GM18498 (cell line): ENCODE measurements around the gene SYPL1.

Experiments used
- ATAC-seq: cut with Tn5 transposase; IDR thresholded peaks from one replicate; pipeline ENCODE4 v1.9.1; 2021; ENCODE audit warnings: mild to moderate bottlenecking, moderate library complexity; ENCODE audit not compliant: unreplicated experiment

SYPL1 gene

GRCh38 chr7:106122713-106123112 lies 10.6 kb upstream of the SYPL1 start:
- ATAC-seq: no peak

- no peak for ATAC-seq
Observed at GRCh38 chr7:106121189-106121810, 9.2 kb upstream of the SYPL1 start.

- no peak for ATAC-seq
Observed at GRCh38 chr7:106120500-106120899, 8.4 kb upstream of the SYPL1 start.

DNA sequence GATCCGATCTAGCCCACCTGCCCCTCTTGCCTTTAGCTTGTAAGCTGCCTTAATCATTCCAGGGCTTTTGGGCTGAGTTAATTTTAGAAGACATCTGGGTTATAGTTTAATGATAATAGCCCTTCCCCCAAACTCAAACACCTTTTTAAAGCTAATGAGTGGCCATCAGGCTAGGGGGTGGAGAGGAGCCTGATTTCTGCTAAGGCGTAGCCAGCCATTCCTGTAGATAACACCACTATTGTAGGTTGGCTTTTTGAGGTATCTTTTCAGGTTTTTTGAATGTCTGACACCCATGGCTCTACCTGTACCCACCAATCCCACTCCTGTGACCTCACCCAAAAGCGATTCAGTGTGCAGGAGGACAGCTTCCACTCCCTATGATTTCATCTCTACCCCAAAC lies 7.6 kb upstream of the SYPL1 start:
- no peak for ATAC-seq

GRCh38 chr7:106117786-106118544 lies 5.9 kb upstream of the SYPL1 start:
- ATAC-seq: no peak

DNA sequence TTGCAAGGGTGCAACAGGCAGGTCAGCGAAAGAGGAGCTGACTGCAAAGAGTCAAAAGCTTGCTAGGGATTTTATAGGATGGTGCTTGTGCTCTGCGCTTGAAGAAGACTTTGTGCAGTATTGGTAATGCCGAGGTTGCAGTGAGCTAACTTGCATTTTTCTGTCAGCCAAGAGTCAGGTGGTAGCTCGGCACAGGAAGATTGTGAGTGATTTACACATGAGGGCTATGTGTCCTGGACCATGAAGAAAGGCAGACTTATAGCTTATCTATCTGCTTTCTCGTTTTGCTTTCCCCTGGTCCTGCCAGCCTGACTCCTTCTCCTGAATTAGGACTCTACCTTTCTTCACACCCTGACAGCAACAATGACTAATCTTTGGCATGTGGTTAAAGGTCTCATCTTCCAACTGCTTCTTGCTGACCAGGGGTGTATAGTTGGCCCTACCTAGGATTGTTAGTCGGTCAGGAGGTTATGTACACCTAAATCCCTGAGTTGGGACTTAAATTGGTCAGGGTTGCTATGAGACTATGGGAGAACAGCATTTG lies 4.1 kb upstream of the SYPL1 start:
- ATAC-seq: no peak

DNA sequence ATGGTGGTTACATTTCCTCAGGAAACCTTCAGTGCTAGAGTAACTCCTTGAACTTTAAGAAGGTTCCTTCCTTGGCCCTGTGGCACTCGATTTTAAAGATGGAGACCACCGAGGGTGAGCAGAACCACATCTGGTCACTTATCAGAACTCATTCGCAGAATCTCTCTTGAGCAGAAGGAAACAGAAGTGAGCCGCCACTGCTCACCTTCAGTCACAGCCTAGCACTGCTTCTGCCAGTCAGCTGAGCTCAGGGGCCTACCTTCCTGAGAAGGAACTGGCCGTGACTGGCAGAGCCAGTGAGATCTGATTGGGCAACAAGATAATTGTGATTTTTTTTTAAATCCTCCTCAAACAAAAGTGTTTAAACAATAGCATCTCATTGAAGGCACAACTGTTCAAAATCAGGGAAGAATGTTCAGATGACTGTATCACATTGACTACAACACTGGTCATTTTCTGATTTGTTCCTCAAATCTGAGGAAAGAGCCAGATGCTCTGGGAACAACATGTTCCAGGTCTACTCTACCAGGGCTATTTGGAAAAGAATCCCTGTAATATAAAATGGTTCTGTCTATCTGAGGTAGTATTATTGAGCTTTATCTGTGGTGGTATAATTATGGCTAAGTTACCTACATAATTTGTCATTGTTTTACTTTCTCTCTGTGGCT lies 2.7 kb upstream of the SYPL1 start:
- ATAC-seq: no peak

DNA sequence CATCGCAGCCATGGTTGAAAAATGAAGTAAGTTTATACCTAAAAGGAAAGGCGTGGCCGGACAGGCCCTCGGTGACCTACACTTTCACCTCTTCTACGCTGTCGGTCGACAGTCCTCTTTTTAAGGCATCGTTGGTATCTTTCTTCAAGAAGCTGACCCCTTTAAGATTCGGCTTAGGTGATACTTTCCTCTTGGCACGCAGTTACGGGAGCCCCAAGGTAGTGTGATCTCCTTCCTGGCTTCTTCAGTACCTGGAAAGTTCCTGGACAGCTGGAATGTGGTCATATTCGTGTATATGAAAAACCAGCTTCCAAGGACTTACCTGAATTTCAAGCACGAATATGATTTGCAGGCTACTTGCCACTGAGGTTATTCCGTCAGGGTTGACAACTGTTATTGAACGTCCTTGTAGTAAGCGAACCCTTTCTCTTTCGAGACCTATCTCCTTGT lies 885 bp upstream of the SYPL1 start:
- no peak for ATAC-seq

DNA sequence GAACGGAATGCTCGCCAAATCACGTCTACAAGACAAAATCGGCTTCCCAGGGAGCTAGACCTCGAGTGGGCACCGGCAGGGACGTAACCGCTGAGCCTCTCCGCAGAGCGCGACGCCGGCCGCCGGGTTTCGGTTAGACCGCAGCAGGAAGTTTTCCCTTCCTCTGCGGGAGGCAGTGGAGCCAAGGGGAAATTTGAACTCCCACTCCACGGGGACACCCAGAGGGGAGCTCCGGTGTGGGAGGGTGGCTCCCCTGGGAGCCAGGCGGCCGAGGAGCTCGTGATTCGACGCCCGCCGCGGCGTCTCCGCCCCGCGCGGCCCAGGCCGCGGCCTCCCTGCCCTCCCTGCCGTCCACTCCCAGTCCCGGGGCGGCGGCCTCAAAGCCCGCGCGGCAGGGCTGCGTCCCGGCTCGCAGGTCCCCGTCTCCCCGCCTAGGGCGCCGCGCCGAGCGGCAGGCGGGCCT lies 426 bp downstream of the SYPL1 start:
- ATAC-seq: peak; percentile 39

DNA sequence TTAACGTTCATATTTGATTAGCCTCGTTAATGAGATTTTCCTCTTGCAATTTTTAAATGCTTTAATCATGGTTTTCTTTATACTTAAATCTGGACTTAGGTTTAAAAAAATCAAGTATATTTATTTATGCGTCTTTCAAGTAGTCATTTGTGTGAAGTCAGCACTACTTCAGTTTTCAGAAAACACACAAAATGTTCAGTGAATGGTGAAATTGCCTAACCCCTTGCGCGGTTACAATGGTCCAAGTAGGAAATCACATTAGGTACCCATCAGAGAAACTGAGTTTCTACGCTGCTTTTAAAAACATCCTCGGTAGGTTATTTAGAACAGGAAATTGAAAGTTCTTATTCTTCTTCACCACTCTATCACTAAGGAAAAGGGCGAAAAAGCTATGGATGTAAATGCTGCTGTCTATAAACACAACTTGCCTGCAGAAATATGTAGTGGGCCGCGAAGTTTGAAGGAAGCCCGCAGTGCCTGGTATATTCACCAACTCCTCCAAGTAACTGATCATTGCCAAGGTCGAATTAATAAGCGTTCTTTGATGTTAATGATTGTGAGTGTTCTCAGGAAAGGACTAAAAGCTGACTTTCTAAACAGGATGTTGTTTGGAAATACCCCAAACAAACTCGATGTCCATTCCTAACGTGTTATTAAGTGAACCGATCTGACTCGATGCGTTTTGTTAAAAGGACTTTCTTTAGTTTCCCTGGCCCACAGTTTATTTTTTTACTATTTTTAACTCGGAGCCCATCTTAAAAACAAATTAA lies 1.0 kb downstream of the SYPL1 start:
- no peak for ATAC-seq

- no peak for ATAC-seq
Observed at GRCh38 chr7:106110238-106110560, 1.9 kb downstream of the SYPL1 start.

DNA sequence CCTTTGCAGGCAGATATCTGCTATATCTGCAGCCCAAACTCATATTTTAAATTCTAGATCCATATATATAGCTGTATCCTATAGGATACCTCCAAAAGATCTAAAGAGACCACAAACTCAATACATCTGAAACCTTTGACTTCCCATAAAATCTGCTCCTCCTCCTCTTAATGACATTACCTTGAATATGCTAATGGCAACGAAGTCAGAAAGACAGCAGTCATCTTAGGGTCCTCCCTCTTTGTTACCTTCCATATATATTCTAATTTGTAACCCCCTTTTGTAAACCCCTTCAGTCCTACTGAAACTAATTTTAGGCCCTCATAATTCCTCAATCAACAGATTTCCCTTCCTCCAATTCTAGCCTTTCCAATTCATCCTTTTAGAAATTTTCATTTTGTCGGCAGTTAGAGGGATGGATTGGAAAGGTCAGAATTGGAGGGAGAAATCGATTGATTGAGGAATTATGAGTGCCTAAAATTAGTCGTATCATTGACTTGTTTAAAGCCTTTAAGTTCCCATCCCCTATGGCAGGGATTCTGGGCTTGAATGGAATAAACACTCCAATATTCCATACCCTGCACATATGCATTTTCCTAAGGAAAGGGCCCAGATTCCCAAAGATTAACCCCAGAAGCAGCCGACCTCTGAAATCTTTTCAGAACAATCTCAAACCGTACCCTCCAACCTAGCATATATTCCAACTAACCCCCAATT lies 2.4 kb downstream of the SYPL1 start:
- ATAC-seq: no peak

DNA sequence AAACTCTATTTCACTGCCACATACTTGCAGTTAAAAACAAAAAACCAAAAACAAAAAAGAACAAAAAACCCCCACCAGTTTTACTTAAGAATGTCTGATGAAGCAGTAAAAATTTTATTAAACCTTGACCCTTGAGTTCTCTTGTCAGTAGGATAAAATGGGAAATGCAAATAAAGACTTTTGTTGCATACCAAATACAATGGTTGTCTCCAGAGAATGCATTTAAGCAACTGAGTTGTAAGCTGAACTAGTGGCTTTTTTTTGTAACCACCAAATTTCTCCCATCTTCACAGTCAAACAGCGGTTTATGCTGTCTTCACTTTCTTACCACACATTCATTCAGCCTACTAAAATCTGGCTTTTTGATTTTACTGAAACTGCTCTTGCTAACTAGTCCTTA lies 3.1 kb downstream of the SYPL1 start:
- ATAC-seq: no peak

DNA sequence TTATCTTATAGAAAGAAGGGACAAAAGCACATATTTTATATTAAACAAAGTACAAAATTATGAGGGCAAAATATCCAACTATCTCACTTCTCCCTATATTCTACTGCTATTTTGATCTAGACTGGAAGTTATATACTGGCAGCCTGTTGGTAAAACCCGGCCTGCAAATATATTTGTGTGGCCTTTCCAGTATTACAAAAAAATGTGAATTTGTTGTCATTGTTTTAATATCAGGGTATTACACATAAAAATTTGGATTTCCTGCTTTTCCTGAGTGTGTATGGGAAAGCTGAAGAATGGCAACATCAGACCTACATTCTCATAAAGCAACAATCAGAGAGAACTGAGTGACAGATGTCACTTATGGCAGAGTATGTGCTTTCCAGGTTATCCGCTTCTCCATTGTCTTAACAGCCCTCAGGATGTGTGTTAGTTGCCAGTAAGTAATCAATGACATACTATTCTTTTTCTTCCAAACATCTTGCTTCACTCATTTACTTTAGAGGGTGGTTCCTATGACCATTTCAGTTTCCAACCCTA lies 7.3 kb downstream of the SYPL1 start:
- ATAC-seq: no peak

DNA sequence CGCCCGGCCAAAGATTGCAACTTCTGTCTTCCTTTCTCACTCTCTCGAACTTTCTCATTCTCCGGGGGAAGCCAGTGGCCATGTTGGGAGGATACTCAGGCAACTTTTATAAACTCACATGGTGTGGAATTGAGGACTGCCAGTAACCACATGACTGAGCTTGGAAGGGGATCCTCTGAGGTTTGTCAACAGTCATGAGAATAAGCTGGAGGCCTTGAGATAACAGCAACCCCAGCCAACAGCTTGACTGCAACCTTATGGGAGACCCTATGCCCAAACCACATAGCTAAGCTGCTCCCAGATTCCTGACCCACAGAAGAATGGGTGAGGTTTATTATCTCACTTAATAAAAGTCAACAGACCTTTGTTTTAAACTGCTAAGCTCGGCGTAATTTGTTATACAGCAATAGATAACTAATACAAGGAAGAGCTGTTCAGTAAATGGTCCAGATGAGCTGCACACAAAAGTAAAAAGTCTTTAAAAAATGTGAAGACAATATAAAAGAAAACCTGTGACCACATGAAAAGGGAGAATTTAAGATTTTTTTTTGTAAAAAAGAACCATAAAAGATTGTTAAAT lies 9.6 kb downstream of the SYPL1 start:
- ATAC-seq: no peak

DNA sequence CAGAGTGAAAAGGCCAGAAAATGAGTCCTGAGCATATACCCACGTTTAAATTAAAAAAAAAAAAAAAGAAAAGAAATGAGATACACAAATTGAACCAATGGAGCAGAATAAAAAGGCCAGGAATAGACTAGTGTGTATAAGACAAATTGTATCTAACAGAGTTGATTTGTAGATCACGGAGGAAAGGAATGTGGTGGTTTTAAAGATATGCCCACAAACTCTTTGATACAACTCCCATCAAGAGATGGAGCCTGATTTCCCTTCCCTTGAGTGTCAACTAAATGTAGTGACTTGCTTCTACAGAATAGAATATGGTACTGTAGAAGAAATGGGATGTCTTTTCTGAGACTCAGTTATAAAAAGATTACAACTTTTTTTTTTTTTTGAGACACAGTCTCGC lies 10.4 kb downstream of the SYPL1 start:
- no peak for ATAC-seq

DNA sequence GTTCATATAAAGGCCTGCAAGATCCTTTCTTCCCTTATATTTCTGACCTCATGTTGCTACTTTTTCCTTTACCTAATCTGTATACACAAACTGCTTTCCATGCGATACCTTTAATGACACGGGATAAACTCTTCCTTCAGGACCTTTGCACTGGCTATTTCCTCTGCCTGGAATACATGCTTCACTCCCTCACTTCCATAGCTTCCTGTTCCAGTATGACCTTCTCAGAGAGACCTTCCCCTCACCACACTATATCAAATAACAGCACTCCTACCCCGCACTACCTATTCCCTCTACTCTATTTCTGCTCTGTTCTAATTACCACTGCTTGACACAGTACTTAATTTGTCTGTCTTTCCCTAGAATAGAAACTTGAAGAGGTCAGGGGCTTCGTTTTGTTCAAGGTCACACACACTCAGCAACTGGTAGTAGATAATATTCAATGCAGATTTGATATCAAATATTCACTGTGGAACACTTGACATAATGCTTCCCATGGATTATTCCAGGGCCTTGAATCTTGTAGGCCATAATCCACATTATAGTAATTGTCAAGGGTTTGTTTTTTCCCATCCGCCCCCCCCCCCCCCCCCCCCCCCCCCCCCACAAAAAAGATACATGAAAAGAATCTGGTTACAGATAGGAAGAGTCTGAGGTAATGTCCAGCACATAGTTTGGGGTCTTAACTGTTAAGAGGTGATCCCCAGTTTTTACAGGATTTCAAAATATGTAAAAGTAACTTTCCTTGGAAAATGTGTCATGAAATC lies 11.1 kb downstream of the SYPL1 start:
- no peak for ATAC-seq

GRCh38 chr7:106099539-106099938 lies 12.6 kb downstream of the SYPL1 start:
- no peak for ATAC-seq

- ATAC-seq: no peak
Observed at GRCh38 chr7:106098889-106099288, 13.2 kb downstream of the SYPL1 start.
